ENCODE measurements around the gene GKN1. TPM values are rescaled to one million over a fixed set of nuclear protein-coding genes. Genes with fewer than 3 reads are reported as not detected.

The GKN1 gene
- total and polyA plus RNA-seq, 4 donors, result not detected

DNA sequence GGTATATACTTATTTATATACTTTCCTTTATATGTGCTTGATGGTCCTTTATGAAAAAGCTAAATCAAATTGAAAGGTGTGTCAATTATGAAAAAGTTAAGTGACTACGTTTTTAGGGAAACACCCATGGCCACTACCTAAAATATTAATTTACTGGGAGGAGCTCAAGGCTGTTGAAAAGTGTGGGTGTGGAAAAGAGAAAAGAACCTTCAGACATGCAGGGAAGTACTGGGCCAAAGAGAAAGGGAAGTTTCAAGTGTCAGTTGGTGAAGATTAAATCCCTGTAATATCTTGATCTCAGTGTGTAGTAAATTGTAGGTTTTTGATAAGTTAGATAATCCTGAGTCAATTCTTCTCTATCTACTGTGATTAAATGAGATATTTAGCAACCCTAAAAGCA lies 6.2 kb upstream of the GKN1 start:
- Histone ChIP-seq H3K9me3 (ENCODE audit: control insufficient read depth in 4 of 4, low read length in 3 of 4) (no peaks in the 10 kb centered on the region), H3K27me3 (ENCODE audit: control insufficient read depth in 4 of 4, insufficient read depth in 4 of 4, low read length in 3 of 4) (no peaks in the 10 kb centered on the region), H3K9ac (ENCODE audit: low read depth in 1 of 2, low read length in 2 of 2) (no peak overlapping the region), H3K27ac (ENCODE audit: low read depth in 1 of 2, low read length in 2 of 2) (no peak overlapping the region), H3K4me1 (ENCODE audit: control insufficient read depth in 4 of 4, insufficient read depth in 4 of 4, low read length in 3 of 4) (no peaks in the 10 kb centered on the region), H3K4me3 (ENCODE audit: low read depth in 1 of 3, low read length in 3 of 3) (no peak overlapping the region), H3K36me3 (ENCODE audit: control insufficient read depth in 4 of 4, insufficient read depth in 3 of 4, low read depth in 1 of 4, low read length in 3 of 4) (no peaks in the 10 kb centered on the region)
- DNase-seq (ENCODE audit: low spot score), result no peak
- TF ChIP-seq SP1 (IDR thresholded peaks at IDR 0.05) (no peak), YY1 (IDR thresholded peaks at IDR 0.05) (no peak), TAF1 (conservative IDR thresholded peaks at IDR 0.05) (no peak), HNF4A (conservative IDR thresholded peaks at IDR 0.05) (no peak), FOXA2 (IDR thresholded peaks at IDR 0.05) (no peak), EGR1 (IDR thresholded peaks at IDR 0.05; ENCODE audit: low read depth in 2 of 2) (no peak), FOXA1 (IDR thresholded peaks at IDR 0.05) (no peak), GABPA (IDR thresholded peaks at IDR 0.05 in 1 of 2, conservative IDR thresholded peaks at IDR 0.05 in 1 of 2) (no peak), NR2F2 (IDR thresholded peaks at IDR 0.05) (no peak), JUND (IDR thresholded peaks at IDR 0.05) (no peak), HNF4G (IDR thresholded peaks at IDR 0.05) (no peak)
- TF ChIP-seq, protein P1, sequence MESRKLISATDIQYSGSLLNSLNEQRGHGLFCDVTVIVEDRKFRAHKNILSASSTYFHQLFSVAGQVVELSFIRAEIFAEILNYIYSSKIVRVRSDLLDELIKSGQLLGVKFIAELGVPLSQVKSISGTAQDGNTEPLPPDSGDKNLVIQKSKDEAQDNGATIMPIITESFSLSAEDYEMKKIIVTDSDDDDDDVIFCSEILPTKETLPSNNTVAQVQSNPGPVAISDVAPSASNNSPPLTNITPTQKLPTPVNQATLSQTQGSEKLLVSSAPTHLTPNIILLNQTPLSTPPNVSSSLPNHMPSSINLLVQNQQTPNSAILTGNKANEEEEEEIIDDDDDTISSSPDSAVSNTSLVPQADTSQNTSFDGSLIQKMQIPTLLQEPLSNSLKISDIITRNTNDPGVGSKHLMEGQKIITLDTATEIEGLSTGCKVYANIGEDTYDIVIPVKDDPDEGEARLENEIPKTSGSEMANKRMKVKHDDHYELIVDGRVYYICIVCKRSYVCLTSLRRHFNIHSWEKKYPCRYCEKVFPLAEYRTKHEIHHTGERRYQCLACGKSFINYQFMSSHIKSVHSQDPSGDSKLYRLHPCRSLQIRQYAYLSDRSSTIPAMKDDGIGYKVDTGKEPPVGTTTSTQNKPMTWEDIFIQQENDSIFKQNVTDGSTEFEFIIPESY (IDR thresholded peaks at IDR 0.05), result no peak
- TF ChIP-seq, protein P2, sequence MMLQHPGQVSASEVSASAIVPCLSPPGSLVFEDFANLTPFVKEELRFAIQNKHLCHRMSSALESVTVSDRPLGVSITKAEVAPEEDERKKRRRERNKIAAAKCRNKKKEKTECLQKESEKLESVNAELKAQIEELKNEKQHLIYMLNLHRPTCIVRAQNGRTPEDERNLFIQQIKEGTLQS (IDR thresholded peaks at IDR 0.05), result no peak
- TF ChIP-seq, protein P3, sequence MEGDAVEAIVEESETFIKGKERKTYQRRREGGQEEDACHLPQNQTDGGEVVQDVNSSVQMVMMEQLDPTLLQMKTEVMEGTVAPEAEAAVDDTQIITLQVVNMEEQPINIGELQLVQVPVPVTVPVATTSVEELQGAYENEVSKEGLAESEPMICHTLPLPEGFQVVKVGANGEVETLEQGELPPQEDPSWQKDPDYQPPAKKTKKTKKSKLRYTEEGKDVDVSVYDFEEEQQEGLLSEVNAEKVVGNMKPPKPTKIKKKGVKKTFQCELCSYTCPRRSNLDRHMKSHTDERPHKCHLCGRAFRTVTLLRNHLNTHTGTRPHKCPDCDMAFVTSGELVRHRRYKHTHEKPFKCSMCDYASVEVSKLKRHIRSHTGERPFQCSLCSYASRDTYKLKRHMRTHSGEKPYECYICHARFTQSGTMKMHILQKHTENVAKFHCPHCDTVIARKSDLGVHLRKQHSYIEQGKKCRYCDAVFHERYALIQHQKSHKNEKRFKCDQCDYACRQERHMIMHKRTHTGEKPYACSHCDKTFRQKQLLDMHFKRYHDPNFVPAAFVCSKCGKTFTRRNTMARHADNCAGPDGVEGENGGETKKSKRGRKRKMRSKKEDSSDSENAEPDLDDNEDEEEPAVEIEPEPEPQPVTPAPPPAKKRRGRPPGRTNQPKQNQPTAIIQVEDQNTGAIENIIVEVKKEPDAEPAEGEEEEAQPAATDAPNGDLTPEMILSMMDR (IDR thresholded peaks at IDR 0.05; ENCODE audit: low read depth, low read length, missing input control), result no peak
- TF ChIP-seq, protein P4, sequence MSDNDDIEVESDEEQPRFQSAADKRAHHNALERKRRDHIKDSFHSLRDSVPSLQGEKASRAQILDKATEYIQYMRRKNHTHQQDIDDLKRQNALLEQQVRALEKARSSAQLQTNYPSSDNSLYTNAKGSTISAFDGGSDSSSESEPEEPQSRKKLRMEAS (IDR thresholded peaks at IDR 0.05), result no peak
- TF ChIP-seq, protein P5, sequence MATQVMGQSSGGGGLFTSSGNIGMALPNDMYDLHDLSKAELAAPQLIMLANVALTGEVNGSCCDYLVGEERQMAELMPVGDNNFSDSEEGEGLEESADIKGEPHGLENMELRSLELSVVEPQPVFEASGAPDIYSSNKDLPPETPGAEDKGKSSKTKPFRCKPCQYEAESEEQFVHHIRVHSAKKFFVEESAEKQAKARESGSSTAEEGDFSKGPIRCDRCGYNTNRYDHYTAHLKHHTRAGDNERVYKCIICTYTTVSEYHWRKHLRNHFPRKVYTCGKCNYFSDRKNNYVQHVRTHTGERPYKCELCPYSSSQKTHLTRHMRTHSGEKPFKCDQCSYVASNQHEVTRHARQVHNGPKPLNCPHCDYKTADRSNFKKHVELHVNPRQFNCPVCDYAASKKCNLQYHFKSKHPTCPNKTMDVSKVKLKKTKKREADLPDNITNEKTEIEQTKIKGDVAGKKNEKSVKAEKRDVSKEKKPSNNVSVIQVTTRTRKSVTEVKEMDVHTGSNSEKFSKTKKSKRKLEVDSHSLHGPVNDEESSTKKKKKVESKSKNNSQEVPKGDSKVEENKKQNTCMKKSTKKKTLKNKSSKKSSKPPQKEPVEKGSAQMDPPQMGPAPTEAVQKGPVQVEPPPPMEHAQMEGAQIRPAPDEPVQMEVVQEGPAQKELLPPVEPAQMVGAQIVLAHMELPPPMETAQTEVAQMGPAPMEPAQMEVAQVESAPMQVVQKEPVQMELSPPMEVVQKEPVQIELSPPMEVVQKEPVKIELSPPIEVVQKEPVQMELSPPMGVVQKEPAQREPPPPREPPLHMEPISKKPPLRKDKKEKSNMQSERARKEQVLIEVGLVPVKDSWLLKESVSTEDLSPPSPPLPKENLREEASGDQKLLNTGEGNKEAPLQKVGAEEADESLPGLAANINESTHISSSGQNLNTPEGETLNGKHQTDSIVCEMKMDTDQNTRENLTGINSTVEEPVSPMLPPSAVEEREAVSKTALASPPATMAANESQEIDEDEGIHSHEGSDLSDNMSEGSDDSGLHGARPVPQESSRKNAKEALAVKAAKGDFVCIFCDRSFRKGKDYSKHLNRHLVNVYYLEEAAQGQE (IDR thresholded peaks at IDR 0.05), result no peak
- 85% methylated on average over 1 of the region's 1 CpG for WGBS
